HG03439 (cell line): ENCODE results near the gene BTBD6.

Experiments
- ATAC-seq: cut with Tn5 transposase; IDR thresholded peaks from one replicate; pipeline ENCODE4 v1.9.1; 2021; ENCODE audit warnings: mild to moderate bottlenecking, moderate library complexity; ENCODE audit not compliant: unreplicated experiment

The BTBD6 gene

GRCh38 chr14:105248368-105249181 is at the start of gene BTBD6:
BTBD6 (plus strand) TSS chr14:105248533; CDS start chr14:105248712, 179 bp downstream.
- peak; percentile 80 for ATAC-seq

GRCh38 chr14:105198588-105198987 is 49.7 kb upstream of the BTBD6 start:
- ATAC-seq = no peak

DNA sequence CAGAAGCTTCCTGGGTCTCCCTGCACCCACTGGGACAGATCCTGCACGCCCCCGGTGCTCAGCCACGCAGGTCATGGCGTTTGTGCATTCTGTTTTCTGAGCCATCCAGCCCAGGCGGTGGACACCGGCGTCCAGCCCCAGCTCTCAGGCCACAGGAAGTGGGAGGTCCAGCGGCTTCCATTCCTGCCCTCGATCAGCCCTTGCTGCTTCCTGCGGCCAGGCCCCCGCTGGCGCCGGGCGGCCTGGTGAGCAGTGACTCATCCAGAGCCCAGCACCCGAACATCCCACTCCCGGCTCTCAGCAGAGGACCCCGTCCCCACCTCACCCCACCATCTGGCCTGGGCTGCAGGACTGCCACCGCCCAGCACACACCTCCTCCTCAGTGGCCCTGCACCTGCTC is 49.2 kb upstream of the BTBD6 start:
- no peak for ATAC-seq

GRCh38 chr14:105200074-105200473 is 48.3 kb upstream of the BTBD6 start:
- no peak for ATAC-seq

- ATAC-seq = no peak
These were observed 47.7 kb upstream of the BTBD6 start for GRCh38 chr14:105200641-105201040.

DNA sequence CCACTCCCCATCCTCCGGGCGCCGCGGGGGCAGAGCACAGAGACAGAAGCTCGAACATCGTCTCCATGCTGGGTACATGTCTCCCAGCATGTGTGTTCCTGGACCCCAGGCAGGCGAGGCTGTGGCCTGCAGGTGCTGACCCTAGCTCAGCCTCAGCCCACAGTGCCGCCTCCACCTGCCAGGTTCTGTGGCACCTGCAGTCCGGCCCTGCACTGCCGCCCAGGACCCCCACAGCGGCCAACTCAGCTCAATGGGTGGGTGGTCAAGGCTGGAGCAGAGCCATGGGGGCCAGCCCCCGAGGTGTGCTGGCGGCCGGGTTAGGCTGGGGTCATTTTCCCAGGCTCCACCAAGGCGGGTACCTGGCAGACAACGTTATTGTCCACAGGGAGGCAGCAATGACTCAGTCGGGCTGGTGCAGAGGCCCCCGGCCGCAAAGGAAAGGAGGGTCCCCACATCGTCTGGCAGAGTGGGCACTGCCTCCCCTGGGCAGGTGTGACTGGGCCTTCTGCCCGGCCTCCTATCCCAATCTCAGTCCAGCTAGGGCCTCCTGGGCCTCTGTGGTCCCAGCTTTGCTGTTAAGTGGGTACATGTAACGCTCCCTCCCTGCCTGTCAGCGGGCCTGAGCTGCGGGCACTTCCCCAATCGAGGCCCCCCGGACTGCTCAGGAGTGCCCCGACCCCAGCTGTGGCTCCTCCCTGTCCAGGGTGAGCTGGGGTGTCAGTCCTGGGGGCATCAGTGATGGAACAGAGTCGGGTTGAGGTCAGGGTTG is 47.0 kb upstream of the BTBD6 start:
- no peak for ATAC-seq

GRCh38 chr14:105201925-105202513 is 46.3 kb upstream of the BTBD6 start:
- no peak for ATAC-seq

GRCh38 chr14:105203057-105203531 is 45.2 kb upstream of the BTBD6 start:
- ATAC-seq = no peak

GRCh38 chr14:105203701-105204100 is 44.6 kb upstream of the BTBD6 start:
- ATAC-seq = no peak

- no peak for ATAC-seq
These were observed 44.0 kb upstream of the BTBD6 start for GRCh38 chr14:105204206-105204930.

- ATAC-seq = no peak
These were observed 43.2 kb upstream of the BTBD6 start for GRCh38 chr14:105204931-105205672.

DNA sequence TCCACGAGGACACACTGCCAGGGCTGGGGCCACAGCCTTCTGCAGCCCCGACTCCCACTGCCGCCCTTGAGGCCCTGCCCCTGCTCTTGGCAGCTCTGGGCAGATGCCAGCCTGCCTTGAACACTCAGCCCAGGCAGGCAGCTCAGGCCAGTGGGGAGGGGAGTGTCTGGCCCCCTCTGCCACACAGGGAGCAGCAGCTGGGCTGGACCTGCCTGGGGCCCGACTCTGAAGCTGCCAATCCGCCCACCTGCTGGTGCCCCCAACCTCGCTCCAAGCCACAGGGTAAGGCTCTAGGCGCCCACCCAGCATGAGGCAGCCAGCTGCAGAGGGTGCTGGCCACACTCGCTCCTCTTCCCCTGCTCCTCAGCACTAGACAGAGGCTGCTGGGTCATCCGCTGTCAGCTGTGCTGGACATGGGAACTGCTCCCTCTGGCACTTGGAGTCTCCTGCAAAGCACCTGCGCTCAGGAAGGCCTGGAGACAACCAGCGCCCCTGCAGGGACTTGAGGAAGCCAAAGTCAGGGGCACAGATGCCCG is 42.6 kb upstream of the BTBD6 start:
- no peak for ATAC-seq

DNA sequence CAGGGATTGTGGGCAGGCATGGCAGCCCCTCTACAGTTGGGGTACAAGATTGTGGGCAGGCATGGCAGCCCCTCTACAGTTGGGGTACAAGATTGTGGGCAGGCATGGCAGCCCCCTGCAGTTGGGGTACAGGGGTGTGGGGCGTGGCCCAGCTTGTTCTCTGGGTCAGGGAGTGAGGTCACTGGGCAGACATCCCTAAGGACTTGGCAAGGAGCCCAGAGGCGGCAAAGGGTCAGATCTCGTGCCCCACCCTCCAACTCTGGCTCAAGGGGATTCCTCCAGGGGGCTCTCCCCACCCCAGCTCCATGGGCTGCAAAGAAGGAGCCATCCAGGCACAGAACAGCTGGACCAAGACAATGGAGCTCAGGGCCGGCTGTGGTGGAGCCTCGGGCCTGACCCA is 41.5 kb upstream of the BTBD6 start:
- ATAC-seq = no peak

- ATAC-seq = no peak
These were observed 40.9 kb upstream of the BTBD6 start for GRCh38 chr14:105207460-105207901.

DNA sequence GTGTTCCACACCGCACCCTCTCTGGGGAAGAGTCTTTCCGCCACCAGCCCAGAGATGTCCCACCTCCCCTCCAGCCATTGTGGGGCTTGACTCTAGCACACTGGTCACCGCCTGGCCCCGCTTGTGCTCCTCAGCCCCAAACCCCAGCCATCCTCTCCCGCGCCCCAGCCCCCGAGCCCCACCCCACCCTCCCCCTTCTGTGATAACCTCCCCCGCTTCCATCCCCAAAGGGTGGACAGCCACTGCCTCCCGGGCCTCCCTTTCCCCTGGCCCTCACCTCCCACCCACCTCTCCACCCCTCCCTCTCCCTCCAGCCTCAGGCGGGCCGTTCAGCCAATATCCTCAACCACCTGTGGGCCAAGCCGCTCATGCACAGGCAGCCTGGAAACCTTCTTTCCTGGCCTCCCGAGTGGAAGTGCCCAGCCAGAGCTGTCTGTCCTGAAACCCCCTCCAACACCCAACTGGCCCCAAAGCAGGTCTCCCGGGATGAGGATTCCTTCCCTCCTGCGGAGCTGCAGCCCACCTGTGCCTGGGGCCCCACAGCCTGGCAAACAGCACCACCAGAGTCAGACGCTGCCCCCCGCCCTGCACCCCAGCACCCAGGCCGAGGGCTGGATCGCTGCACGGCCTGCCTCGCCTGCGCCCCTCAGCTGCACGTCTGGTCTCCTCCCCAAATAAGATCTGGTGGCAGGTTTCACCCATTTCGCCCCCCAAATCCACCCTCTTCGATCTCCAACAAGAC is 40.2 kb upstream of the BTBD6 start:
- no peak for ATAC-seq

- ATAC-seq = no peak
These were observed 39.6 kb upstream of the BTBD6 start for GRCh38 chr14:105208738-105209075.

GRCh38 chr14:105209091-105209490 is 39.2 kb upstream of the BTBD6 start:
- ATAC-seq = no peak

- ATAC-seq = no peak
These were observed 38.7 kb upstream of the BTBD6 start for GRCh38 chr14:105209646-105210045.

DNA sequence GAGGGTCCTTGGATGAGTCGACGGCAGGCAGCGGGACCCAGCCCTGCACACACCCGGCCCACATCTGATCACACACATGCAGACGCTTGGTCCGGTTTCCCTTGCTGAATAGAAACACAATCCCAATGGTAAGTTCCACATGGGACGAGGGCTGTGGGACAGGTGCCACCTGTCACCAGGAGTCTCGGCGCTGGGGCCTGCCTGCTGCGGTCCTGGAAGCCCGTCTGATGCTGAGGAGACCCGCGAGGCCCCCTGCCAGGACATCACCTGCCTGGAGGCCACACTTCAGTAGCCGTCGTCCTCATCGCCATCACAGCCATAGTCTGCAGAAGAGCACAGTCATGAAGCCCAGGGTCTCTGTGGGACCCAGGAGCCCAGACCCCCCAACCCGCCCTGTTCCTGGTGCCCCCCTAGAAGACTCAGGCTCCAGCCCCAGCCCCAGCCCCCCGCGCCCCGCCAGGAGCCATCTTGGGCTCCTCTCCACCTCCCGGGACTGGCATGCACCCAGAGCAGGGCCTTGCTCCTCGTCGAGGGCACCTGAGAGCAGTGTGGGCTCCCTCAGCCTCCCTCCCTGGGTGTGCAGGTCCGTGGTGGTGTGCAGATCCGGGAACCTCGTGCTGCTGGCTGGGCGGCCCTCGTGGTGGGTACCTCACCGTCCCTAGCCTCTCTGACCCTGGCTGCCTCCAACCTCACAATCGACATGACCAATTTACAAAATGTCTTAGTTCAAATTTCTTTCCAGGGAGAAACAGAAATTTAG is 37.9 kb upstream of the BTBD6 start:
- ATAC-seq = no peak
